Activated CD4-positive, alpha-beta memory T cell treated with anti-CD3 and anti-CD28 coated beads for 36 hours (primary cell): Measurements from ENCODE around the gene HSPA12B. TPM values are rescaled to one million over a fixed set of nuclear protein-coding genes. Genes with fewer than 3 reads are reported as not detected.
A peak's percentile ranks its signal among the peaks of the same experiment; 100 is the strongest.

Source experiments
- CTCF ChIA-PET: fragments of 350-600 bp; sonication (Branson Sonifier 250); formaldehyde crosslinking; loops from one replicate; lab custom pipeline; 2021; ENCODE audit warnings: antibody characterized with exemption, inconsistent platforms; lab: Charles Lee
- POLR2A ChIA-PET: fragments of 350-600 bp; sonication (Branson Sonifier 250); formaldehyde crosslinking; loops from one replicate; lab custom pipeline; 2021; ENCODE audit warnings: antibody characterized with exemption; lab: Charles Lee
- DNase-seq: peaks from one replicate; pipeline ENCODE4 v3.0.0-alpha.2; 2020
- H3K27ac Mint-ChIP-seq: one replicate; pipeline ENCODE4 v1.8.0; 2021; ENCODE audit warnings: mixed read lengths
- H3K27me3 Mint-ChIP-seq: one replicate; pipeline ENCODE4 v1.8.0; 2021; ENCODE audit warnings: mixed read lengths
- H3K36me3 Mint-ChIP-seq: one replicate; pipeline ENCODE4 v1.8.0; 2021; ENCODE audit warnings: mixed read lengths
- H3K4me1 Mint-ChIP-seq: one replicate; pipeline ENCODE4 v1.8.0; 2021; ENCODE audit warnings: low read depth, mixed read lengths
- H3K4me3 Mint-ChIP-seq: one replicate; pipeline ENCODE4 v1.8.0; 2021; ENCODE audit warnings: mild to moderate bottlenecking, mixed read lengths
- H3K9me3 Mint-ChIP-seq: one replicate; pipeline ENCODE4 v1.8.0; 2021; ENCODE audit warnings: mixed read lengths
- intact Hi-C: fragments of 100-400 bp; cut with micrococcal nuclease; formaldehyde crosslinking; loops from one replicate; pipeline ENCODE4 v1.15.1; 2023
- total RNA-seq, 2 experiments: library from RNA; stranded (reverse); gene quantifications; one replicate each; pipeline ENCODE4 v1.2.3, GENCODE V29; 2021

HSPA12B gene
- total RNA-seq, 2 experiments from 2014 or later = not detected

- peak overlapping the region; percentile 58 for H3K27ac Mint-ChIP-seq
- CTCF ChIA-PET = interaction anchor here (0.8 to 4.7 kb wide), 13 partner anchors 12 to 332 kb away, joined by 3 to 26 read pairs (median 6); partner anchors contain the start of genes ADISSP, AP5S1 and CENPB
- peak; percentile 75 for DNase-seq
Measured at GRCh38 chr20:3753098-3753497, 20.6 kb downstream of the HSPA12B start.

GRCh38 chr20:3753501-3754275 is 21.2 kb downstream of the HSPA12B start:
- CTCF ChIA-PET = interaction anchor here (1.0 to 4.7 kb wide), 10 partner anchors 12 to 102 kb away, joined by 3 to 26 read pairs (median 6); partner anchors contain the start of genes ADISSP, AP5S1 and CENPB
- H3K27me3 Mint-ChIP-seq = no peaks in the 10 kb centered on the region
- DNase-seq = no peak
- POLR2A ChIA-PET = no interaction called here
- no peak overlapping the region for H3K27ac Mint-ChIP-seq
- intact Hi-C loops = loop anchor here (1.0 kb wide), 3 partner anchors 15 to 102 kb away; partner anchors contain the start of gene MAVS
- H3K36me3 Mint-ChIP-seq = peaks cover 15% of the 10 kb centered on the region
- peaks cover 6% of the 10 kb centered on the region for H3K4me1 Mint-ChIP-seq
- no peaks in the 10 kb centered on the region for H3K9me3 Mint-ChIP-seq
- H3K4me3 Mint-ChIP-seq = no peak overlapping the region

More at GRCh38 chr20:3753098-3753497, 20.6 kb downstream of the HSPA12B start:
- intact Hi-C loops = loop anchor here (1.0 kb wide), 3 partner anchors 15 to 102 kb away; partner anchors contain the start of gene MAVS
- H3K9me3 Mint-ChIP-seq = no peaks in the 10 kb centered on the region
- H3K4me3 Mint-ChIP-seq = no peak overlapping the region
- H3K4me1 Mint-ChIP-seq = peaks cover 6% of the 10 kb centered on the region
- peaks cover 13% of the 10 kb centered on the region for H3K36me3 Mint-ChIP-seq
- POLR2A ChIA-PET = no interaction called here
- no peaks in the 10 kb centered on the region for H3K27me3 Mint-ChIP-seq

GRCh38 chr20:3754276-3754630 is 21.8 kb downstream of the HSPA12B start:
- Mint-ChIP-seq H3K36me3 (peaks cover 15% of the 10 kb centered on the region), H3K4me3 (no peak overlapping the region), H3K4me1 (peaks cover 6% of the 10 kb centered on the region), H3K27ac (no peak overlapping the region), H3K27me3 (no peaks in the 10 kb centered on the region), H3K9me3 (no peaks in the 10 kb centered on the region)
- ChIA-PET POLR2A (no interaction called here), CTCF (interaction anchor here (0.6 to 4.7 kb wide), 5 partner anchors 14 to 754 kb away, joined by 3 to 26 read pairs (median 8); partner anchors contain the start of gene AP5S1)
- DNase-seq = no peak
- intact Hi-C loops = no loop called here

GRCh38 chr20:3755269-3755668 is 22.8 kb downstream of the HSPA12B start:
- no peak for DNase-seq
- H3K27me3 Mint-ChIP-seq = no peaks in the 10 kb centered on the region
- H3K27ac Mint-ChIP-seq = no peak overlapping the region
- no peak overlapping the region for H3K4me3 Mint-ChIP-seq
- ChIA-PET POLR2A (no interaction called here), CTCF (interaction anchor here (0.7 to 1.3 kb wide), 3 partner anchors 10 to 100 kb away, joined by 3 to 6 read pairs (median 4); partner anchors contain the start of gene ADISSP)
- peaks cover 15% of the 10 kb centered on the region for H3K36me3 Mint-ChIP-seq
- H3K4me1 Mint-ChIP-seq = peaks cover 6% of the 10 kb centered on the region
- intact Hi-C loops = no loop called here
- no peaks in the 10 kb centered on the region for H3K9me3 Mint-ChIP-seq

GRCh38 chr20:3755814-3756480 is 23.5 kb downstream of the HSPA12B start:
- intact Hi-C loops = no loop called here
- no peak for DNase-seq
- H3K27ac Mint-ChIP-seq = no peak overlapping the region
- no peaks in the 10 kb centered on the region for H3K9me3 Mint-ChIP-seq
- peaks cover 6% of the 10 kb centered on the region for H3K4me1 Mint-ChIP-seq
- ChIA-PET CTCF (interaction anchor here (0.9 to 1.3 kb wide), 4 partner anchors 11 to 100 kb away, joined by 3 to 6 read pairs (median 4); no protein-coding TSS in a partner anchor), POLR2A (no interaction called here)
- peaks cover 13% of the 10 kb centered on the region for H3K36me3 Mint-ChIP-seq
- no peaks in the 10 kb centered on the region for H3K27me3 Mint-ChIP-seq
- no peak overlapping the region for H3K4me3 Mint-ChIP-seq

- POLR2A ChIA-PET = no interaction called here
- CTCF ChIA-PET = interaction anchor here (1.3 to 2.6 kb wide), 5 partner anchors 8 to 97 kb away, joined by 3 to 10 read pairs (median 7); partner anchors contain the start of gene ADISSP
Measured at GRCh38 chr20:3757268-3757667, 24.8 kb downstream of the HSPA12B start.

GRCh38 chr20:3758566-3758965 is 26.1 kb downstream of the HSPA12B start:
- DNase-seq = no peak
- H3K36me3 Mint-ChIP-seq = peaks cover 13% of the 10 kb centered on the region
- no peak overlapping the region for H3K27ac Mint-ChIP-seq

More at GRCh38 chr20:3757268-3757667, 24.8 kb downstream of the HSPA12B start:
- H3K27ac Mint-ChIP-seq = no peak overlapping the region
- peaks cover 13% of the 10 kb centered on the region for H3K36me3 Mint-ChIP-seq
- H3K4me1 Mint-ChIP-seq = peaks cover 3% of the 10 kb centered on the region
- H3K4me3 Mint-ChIP-seq = no peak overlapping the region
- H3K27me3 Mint-ChIP-seq = no peaks in the 10 kb centered on the region
- no peak for DNase-seq
- no peaks in the 10 kb centered on the region for H3K9me3 Mint-ChIP-seq
- intact Hi-C loops = no loop called here

GRCh38 chr20:3759316-3759823 is 26.9 kb downstream of the HSPA12B start:
- no peak overlapping the region for H3K27ac Mint-ChIP-seq
- POLR2A ChIA-PET = no interaction called here

More at GRCh38 chr20:3758566-3758965, 26.1 kb downstream of the HSPA12B start:
- intact Hi-C loops = no loop called here
- Mint-ChIP-seq H3K4me3 (no peak overlapping the region), H3K27me3 (no peaks in the 10 kb centered on the region), H3K9me3 (no peaks in the 10 kb centered on the region), H3K4me1 (no peaks in the 10 kb centered on the region)
- ChIA-PET CTCF (interaction anchor here (0.6 to 2.6 kb wide), 4 partner anchors 9 to 96 kb away, joined by 3 to 10 read pairs (median 7); partner anchors contain the start of gene ADISSP), POLR2A (no interaction called here)

GRCh38 chr20:3759884-3760283 is 27.4 kb downstream of the HSPA12B start:
- Mint-ChIP-seq H3K27ac (no peak overlapping the region), H3K27me3 (no peaks in the 10 kb centered on the region), H3K36me3 (peaks cover 11% of the 10 kb centered on the region), H3K4me1 (no peaks in the 10 kb centered on the region), H3K9me3 (no peaks in the 10 kb centered on the region), H3K4me3 (no peak overlapping the region)
- DNase-seq = no peak
- POLR2A ChIA-PET = no interaction called here
- intact Hi-C loops = no loop called here
- CTCF ChIA-PET = interaction anchor here (1.0 to 2.3 kb wide), 2 partner anchors 10 to 660 kb away, joined by 3 to 10 read pairs; no protein-coding TSS in a partner anchor

More at GRCh38 chr20:3759316-3759823, 26.9 kb downstream of the HSPA12B start:
- Mint-ChIP-seq H3K9me3 (no peaks in the 10 kb centered on the region), H3K4me1 (no peaks in the 10 kb centered on the region), H3K36me3 (peaks cover 13% of the 10 kb centered on the region), H3K27me3 (no peaks in the 10 kb centered on the region), H3K4me3 (no peak overlapping the region)
- intact Hi-C loops = no loop called here
- DNase-seq = no peak
- CTCF ChIA-PET = interaction anchor here (1.0 to 2.6 kb wide), 3 partner anchors 8 to 659 kb away, joined by 3 to 10 read pairs (median 10); partner anchors contain the start of gene ADISSP

GRCh38 chr20:3760655-3761348 is 28.3 kb downstream of the HSPA12B start:
- POLR2A ChIA-PET = no interaction called here
- no peak overlapping the region for H3K4me3 Mint-ChIP-seq
- H3K27me3 Mint-ChIP-seq = no peaks in the 10 kb centered on the region
- no peak overlapping the region for H3K27ac Mint-ChIP-seq
- CTCF ChIA-PET = interaction anchor here (2.3 kb wide), 1 partner anchor 11 kb away, joined by 10 read pairs; no protein-coding TSS in a partner anchor
- no peaks in the 10 kb centered on the region for H3K9me3 Mint-ChIP-seq
- H3K36me3 Mint-ChIP-seq = peaks cover 11% of the 10 kb centered on the region
- peaks cover 3% of the 10 kb centered on the region for H3K4me1 Mint-ChIP-seq
- intact Hi-C loops = no loop called here
- no peak for DNase-seq
